22Rv1 (cell line): ENCODE data around the gene RGS1.

Experiments
- CTCF ChIP-seq: fragments of 450-650 bp; IDR thresholded peaks from 2 replicates; pipeline ENCODE4 v1.5.1; 2017; ENCODE audit warnings: mild to moderate bottlenecking
- ZFX ChIP-seq: fragments of 450-650 bp; IDR thresholded peaks from 2 replicates; pipeline ENCODE4 v1.6.1; 2017; ENCODE audit warnings: antibody characterized with exemption, borderline replicate concordance

GRCh38 chr1:192573499-192573898 is 2.1 kb upstream of the RGS1 start:
- TF ChIP-seq CTCF, result no peak
- TF ChIP-seq ZFX, result no peak
